Neural progenitor cell (in vitro differentiated cells): Measurements from ENCODE around the gene SLC35A5. TPM values are rescaled to one million over a fixed set of nuclear protein-coding genes. Genes with fewer than 3 reads are reported as not detected.

ENCODE experiments used
- DNase-seq: peaks from one replicate; pipeline ENCODE4 v3.0.0-alpha.2; 2016; ENCODE audit warnings: low spot score
- H2AFZ ChIP-seq: fragments of 200-600 bp; sonication (generic); replicated peaks from 2 replicates; pipeline ENCODE4 v1.6.1; 2016; ENCODE audit warnings: antibody characterized with exemption
- H3F3A ChIP-seq: fragments of 200-600 bp; sonication (generic); 2 replicates; pipeline ENCODE4 v1.6.1; 2016; ENCODE audit warnings: antibody characterized with exemption, low read depth
- H3K27ac ChIP-seq: fragments of 200-600 bp; sonication (generic); 2 replicates; pipeline ENCODE4 v1.5.1; 2016; ENCODE audit warnings: mild to moderate bottlenecking
- H3K27me3 ChIP-seq: fragments of 200-600 bp; sonication (generic); 2 replicates; pipeline ENCODE4 v1.6.1; 2016; ENCODE audit warnings: mild to moderate bottlenecking, moderate library complexity
- H3K36me3 ChIP-seq: fragments of 200-600 bp; sonication (generic); 2 replicates; pipeline ENCODE4 v1.5.1; 2016
- H3K4me1 ChIP-seq: fragments of 200-600 bp; sonication (generic); 2 replicates; pipeline ENCODE4 v1.6.1; 2016; ENCODE audit warnings: mixed run types
- H3K4me2 ChIP-seq: fragments of 200-600 bp; sonication (generic); 2 replicates; pipeline ENCODE4 v1.6.1; 2016
- H3K4me3 ChIP-seq: fragments of 200-600 bp; sonication (generic); 2 replicates; pipeline ENCODE4 v1.5.1; 2016
- H3K79me2 ChIP-seq: fragments of 200-600 bp; sonication (generic); 2 replicates; pipeline ENCODE4 v1.6.1; 2016; ENCODE audit warnings: low read depth
- H3K9ac ChIP-seq: fragments of 200-600 bp; sonication (generic); 2 replicates; pipeline ENCODE4 v1.6.1; 2016
- H3K9me3 ChIP-seq: fragments of 200-600 bp; sonication (generic); 2 replicates; pipeline ENCODE4 v1.5.1; 2016; ENCODE audit warnings: low read depth
- H4K20me1 ChIP-seq: fragments of 200-600 bp; sonication (generic); 2 replicates; pipeline ENCODE4 v1.6.1; 2016; ENCODE audit warnings: low read depth
- H3K27ac Mint-ChIP-seq: 3 replicates; pipeline ENCODE4 v1.8.0; 2021; ENCODE audit warnings: mixed read lengths
- H3K27me3 Mint-ChIP-seq: 2 replicates; pipeline ENCODE4 v1.8.0; 2022; ENCODE audit warnings: low read depth, mild to moderate bottlenecking, inconsistent platforms, moderate library complexity, mixed read lengths; ENCODE audit not compliant: insufficient read depth
- H3K36me3 Mint-ChIP-seq: 3 replicates; pipeline ENCODE4 v1.8.0; 2021; ENCODE audit warnings: mixed read lengths
- H3K4me1 Mint-ChIP-seq: 3 replicates; pipeline ENCODE4 v1.8.0; 2021; ENCODE audit warnings: mixed read lengths
- H3K4me3 Mint-ChIP-seq: 3 replicates; pipeline ENCODE4 v1.8.0; 2021; ENCODE audit warnings: mild to moderate bottlenecking, moderate library complexity, mixed read lengths
- H3K9me3 Mint-ChIP-seq: 3 replicates; pipeline ENCODE4 v1.8.0; 2020; ENCODE audit warnings: mixed read lengths
- EZH2 ChIP-seq: fragments of 200-600 bp; sonication (generic); IDR thresholded peaks from 2 replicates; pipeline ENCODE4 v1.6.1; 2017; ENCODE audit warnings: antibody characterized with exemption, mild to moderate bottlenecking, moderate library complexity
- EZH2phosphoT487 ChIP-seq: fragments of 200-600 bp; sonication (generic); IDR thresholded peaks from 2 replicates; pipeline ENCODE4 v1.6.1; 2017; ENCODE audit warnings: antibody characterized with exemption
- total RNA-seq: library from RNA; depleted of rRNA; stranded (reverse); fragments of >200 nt; gene quantifications from 2 replicates; pipeline ENCODE4 v1.2.3, GENCODE V29; 2015; ENCODE audit warnings: low replicate concordance
- TF ChIP-seq, protein P1 (sequence below): fragments of 200-600 bp; sonication (generic); IDR thresholded peaks from 2 replicates; pipeline ENCODE4 v1.5.1; 2017; ENCODE audit warnings: antibody characterized with exemption, mild to moderate bottlenecking

The SLC35A5 gene
- total RNA-seq, 1 donor from 2014 or later: 59.7 TPM

DNA sequence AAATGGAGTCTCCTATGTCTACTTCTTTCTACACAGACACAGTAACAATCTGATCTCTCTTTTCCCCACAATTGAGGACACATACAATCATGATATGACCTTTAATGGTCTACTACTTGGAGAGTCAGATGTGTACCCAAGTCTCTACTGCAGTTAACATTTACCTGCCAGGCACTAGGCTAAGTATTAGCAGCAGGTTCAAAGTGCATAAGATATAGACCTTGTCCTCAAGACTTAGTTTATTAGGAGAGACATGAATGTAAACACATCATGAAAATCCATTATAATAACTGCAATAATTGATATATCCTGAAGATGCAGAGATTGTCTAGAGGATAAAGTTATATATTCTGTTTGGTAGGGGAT, 3.1 kb downstream of the SLC35A5 start:
- peak overlapping the region; percentile 39 for H3K4me2 ChIP-seq
- H2AFZ ChIP-seq: peak overlapping the region; percentile 7
- no peaks in the 10 kb centered on the region for H4K20me1 ChIP-seq
- H3K79me2 ChIP-seq: peaks cover 26% of the 10 kb centered on the region
- H3K4me1 ChIP-seq: peaks cover 21% of the 10 kb centered on the region
- no peak overlapping the region for H3K27ac ChIP-seq
- no peak overlapping the region for H3K4me3 Mint-ChIP-seq
- DNase-seq: no peak
- peaks cover 26% of the 10 kb centered on the region for H3K4me1 Mint-ChIP-seq
- peaks cover 6% of the 10 kb centered on the region for H3K36me3 Mint-ChIP-seq
- no peak overlapping the region for H3K27ac Mint-ChIP-seq
- H3F3A ChIP-seq: peaks cover 30% of the 10 kb centered on the region
- peaks cover 3% of the 10 kb centered on the region for H3K9me3 Mint-ChIP-seq
- no peaks in the 10 kb centered on the region for H3K9me3 ChIP-seq
- H3K36me3 ChIP-seq: no peaks in the 10 kb centered on the region
- H3K9ac ChIP-seq: no peak overlapping the region
- H3K4me3 ChIP-seq: no peak overlapping the region
- H3K27me3 Mint-ChIP-seq: peaks cover 2% of the 10 kb centered on the region
- H3K27me3 ChIP-seq: no peaks in the 10 kb centered on the region
- TF ChIP-seq EZH2 (no peak), EZH2phosphoT487 (no peak)
- TF ChIP-seq, protein P1, sequence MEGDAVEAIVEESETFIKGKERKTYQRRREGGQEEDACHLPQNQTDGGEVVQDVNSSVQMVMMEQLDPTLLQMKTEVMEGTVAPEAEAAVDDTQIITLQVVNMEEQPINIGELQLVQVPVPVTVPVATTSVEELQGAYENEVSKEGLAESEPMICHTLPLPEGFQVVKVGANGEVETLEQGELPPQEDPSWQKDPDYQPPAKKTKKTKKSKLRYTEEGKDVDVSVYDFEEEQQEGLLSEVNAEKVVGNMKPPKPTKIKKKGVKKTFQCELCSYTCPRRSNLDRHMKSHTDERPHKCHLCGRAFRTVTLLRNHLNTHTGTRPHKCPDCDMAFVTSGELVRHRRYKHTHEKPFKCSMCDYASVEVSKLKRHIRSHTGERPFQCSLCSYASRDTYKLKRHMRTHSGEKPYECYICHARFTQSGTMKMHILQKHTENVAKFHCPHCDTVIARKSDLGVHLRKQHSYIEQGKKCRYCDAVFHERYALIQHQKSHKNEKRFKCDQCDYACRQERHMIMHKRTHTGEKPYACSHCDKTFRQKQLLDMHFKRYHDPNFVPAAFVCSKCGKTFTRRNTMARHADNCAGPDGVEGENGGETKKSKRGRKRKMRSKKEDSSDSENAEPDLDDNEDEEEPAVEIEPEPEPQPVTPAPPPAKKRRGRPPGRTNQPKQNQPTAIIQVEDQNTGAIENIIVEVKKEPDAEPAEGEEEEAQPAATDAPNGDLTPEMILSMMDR: no peak

GRCh38 chr3:112568642-112569041, 6.8 kb downstream of the SLC35A5 start:
- no peak overlapping the region for H3K27ac Mint-ChIP-seq
- H3K36me3 Mint-ChIP-seq: peaks cover 14% of the 10 kb centered on the region
- Histone ChIP-seq H3F3A (peaks cover 6% of the 10 kb centered on the region), H3K79me2 (peaks cover 3% of the 10 kb centered on the region), H3K4me3 (no peak overlapping the region), H3K36me3 (peaks cover 6% of the 10 kb centered on the region), H4K20me1 (no peaks in the 10 kb centered on the region), H3K27ac (no peak overlapping the region), H2AFZ (no peak overlapping the region), H3K27me3 (no peaks in the 10 kb centered on the region), H3K4me1 (peaks cover 7% of the 10 kb centered on the region), H3K9me3 (no peaks in the 10 kb centered on the region), H3K9ac (no peak overlapping the region), H3K4me2 (no peak overlapping the region)
- no peak for DNase-seq
- H3K9me3 Mint-ChIP-seq: no peaks in the 10 kb centered on the region
- no peak overlapping the region for H3K4me3 Mint-ChIP-seq
- peaks cover 2% of the 10 kb centered on the region for H3K27me3 Mint-ChIP-seq
- TF ChIP-seq EZH2 (no peak), EZH2phosphoT487 (no peak)
- TF ChIP-seq, protein P1: no peak
- peaks cover 6% of the 10 kb centered on the region for H3K4me1 Mint-ChIP-seq

DNA sequence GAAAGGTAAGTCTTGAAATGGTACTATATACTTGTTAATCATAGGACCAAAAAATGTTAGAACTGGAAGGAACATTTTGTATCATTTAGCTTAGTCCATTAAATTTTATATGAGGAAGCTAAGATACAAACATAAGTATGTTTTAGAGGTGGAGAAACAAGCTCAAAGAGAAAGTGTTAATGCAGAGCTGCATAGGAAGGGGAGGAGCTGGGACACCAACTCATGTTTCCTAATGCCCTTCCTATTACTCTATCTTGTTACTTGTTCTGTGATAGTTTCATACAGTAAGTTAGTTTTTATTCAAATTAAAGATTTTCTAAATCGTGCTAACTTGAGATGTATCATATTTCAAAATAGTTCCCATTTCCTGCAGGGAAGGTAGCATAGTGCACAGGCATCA, 7.4 kb downstream of the SLC35A5 start:
- Histone ChIP-seq H2AFZ (no peak overlapping the region), H3K4me2 (no peak overlapping the region), H3K4me1 (peaks cover under 1% of the 10 kb centered on the region), H3K4me3 (no peak overlapping the region), H3K27me3 (no peaks in the 10 kb centered on the region), H3K79me2 (no peaks in the 10 kb centered on the region), H3K27ac (no peak overlapping the region), H4K20me1 (no peaks in the 10 kb centered on the region), H3K9me3 (no peaks in the 10 kb centered on the region), H3K9ac (no peak overlapping the region), H3F3A (peaks cover under 1% of the 10 kb centered on the region), H3K36me3 (peaks cover 12% of the 10 kb centered on the region)
- Mint-ChIP-seq H3K4me3 (no peak overlapping the region), H3K27ac (no peak overlapping the region), H3K9me3 (no peaks in the 10 kb centered on the region), H3K27me3 (peaks cover 2% of the 10 kb centered on the region), H3K36me3 (peaks cover 16% of the 10 kb centered on the region), H3K4me1 (no peaks in the 10 kb centered on the region)
- TF ChIP-seq EZH2phosphoT487 (no peak), EZH2 (no peak)
- TF ChIP-seq, protein P1: no peak
- no peak for DNase-seq
